Nephron progenitor cell (in vitro differentiated cells): ENCODE measurements around the gene LDHD.
A peak's percentile ranks its signal among the peaks of the same experiment; 100 is the strongest.

Experiments
- DNase-seq: peaks from one replicate; pipeline ENCODE4 v3.0.0; 2021
- H3K27ac Mint-ChIP-seq: 2 replicates; pipeline ENCODE4 v1.8.0; 2021; ENCODE audit warnings: mild to moderate bottlenecking, moderate library complexity, mixed read lengths
- H3K27me3 Mint-ChIP-seq: 2 replicates; pipeline ENCODE4 v1.8.0; 2021; ENCODE audit warnings: mild to moderate bottlenecking, low read depth, mixed read lengths; ENCODE audit not compliant: poor library complexity
- H3K36me3 Mint-ChIP-seq: 2 replicates; pipeline ENCODE4 v1.8.0; 2021; ENCODE audit warnings: low read depth, mixed read lengths
- H3K4me1 Mint-ChIP-seq: 2 replicates; pipeline ENCODE4 v1.8.0; 2021; ENCODE audit warnings: mixed read lengths
- H3K4me3 Mint-ChIP-seq: 2 replicates; pipeline ENCODE4 v1.8.0; 2021; ENCODE audit warnings: mild to moderate bottlenecking, moderate library complexity, mixed read lengths
- H3K9me3 Mint-ChIP-seq: 2 replicates; pipeline ENCODE4 v1.8.0; 2021; ENCODE audit warnings: mild to moderate bottlenecking, moderate library complexity, mixed read lengths
- TF ChIP-seq, protein P1 (sequence below): fragments of 200-600 bp; sonication (generic); IDR thresholded peaks from 2 replicates; pipeline ENCODE4 v1.5.0; 2021; ENCODE audit warnings: antibody characterized with exemption

The LDHD gene

GRCh38 chr16:75070012-75070841, 46.4 kb downstream of the LDHD start:
- DNase-seq, result no peak
- peaks cover 65% of the 10 kb centered on the region for H3K4me1 Mint-ChIP-seq

GRCh38 chr16:75068085-75069031, 48.2 kb downstream of the LDHD start:
- TF ChIP-seq, protein P1, sequence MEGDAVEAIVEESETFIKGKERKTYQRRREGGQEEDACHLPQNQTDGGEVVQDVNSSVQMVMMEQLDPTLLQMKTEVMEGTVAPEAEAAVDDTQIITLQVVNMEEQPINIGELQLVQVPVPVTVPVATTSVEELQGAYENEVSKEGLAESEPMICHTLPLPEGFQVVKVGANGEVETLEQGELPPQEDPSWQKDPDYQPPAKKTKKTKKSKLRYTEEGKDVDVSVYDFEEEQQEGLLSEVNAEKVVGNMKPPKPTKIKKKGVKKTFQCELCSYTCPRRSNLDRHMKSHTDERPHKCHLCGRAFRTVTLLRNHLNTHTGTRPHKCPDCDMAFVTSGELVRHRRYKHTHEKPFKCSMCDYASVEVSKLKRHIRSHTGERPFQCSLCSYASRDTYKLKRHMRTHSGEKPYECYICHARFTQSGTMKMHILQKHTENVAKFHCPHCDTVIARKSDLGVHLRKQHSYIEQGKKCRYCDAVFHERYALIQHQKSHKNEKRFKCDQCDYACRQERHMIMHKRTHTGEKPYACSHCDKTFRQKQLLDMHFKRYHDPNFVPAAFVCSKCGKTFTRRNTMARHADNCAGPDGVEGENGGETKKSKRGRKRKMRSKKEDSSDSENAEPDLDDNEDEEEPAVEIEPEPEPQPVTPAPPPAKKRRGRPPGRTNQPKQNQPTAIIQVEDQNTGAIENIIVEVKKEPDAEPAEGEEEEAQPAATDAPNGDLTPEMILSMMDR, result no peak
- no peak for DNase-seq
- Mint-ChIP-seq H3K36me3 (peaks cover 4% of the 10 kb centered on the region), H3K4me3 (no peak overlapping the region), H3K9me3 (no peaks in the 10 kb centered on the region), H3K4me1 (peaks cover 64% of the 10 kb centered on the region), H3K27me3 (no peaks in the 10 kb centered on the region), H3K27ac (peak overlapping the region; percentile 89)

More at GRCh38 chr16:75070012-75070841, 46.4 kb downstream of the LDHD start:
- Mint-ChIP-seq H3K27me3 (no peaks in the 10 kb centered on the region), H3K4me3 (no peak overlapping the region), H3K36me3 (peaks cover 4% of the 10 kb centered on the region), H3K27ac (peak overlapping the region; percentile 26), H3K9me3 (no peaks in the 10 kb centered on the region)
- TF ChIP-seq, protein P1, result no peak

- Mint-ChIP-seq H3K9me3 (no peaks in the 10 kb centered on the region), H3K36me3 (peaks cover 4% of the 10 kb centered on the region), H3K27me3 (no peaks in the 10 kb centered on the region), H3K27ac (peak overlapping the region; percentile 46), H3K4me3 (no peak overlapping the region), H3K4me1 (peaks cover 71% of the 10 kb centered on the region)
- no peak for DNase-seq
- TF ChIP-seq, protein P1, result no peak
Measured at GRCh38 chr16:75066861-75067447, 49.6 kb downstream of the LDHD start.

DNA sequence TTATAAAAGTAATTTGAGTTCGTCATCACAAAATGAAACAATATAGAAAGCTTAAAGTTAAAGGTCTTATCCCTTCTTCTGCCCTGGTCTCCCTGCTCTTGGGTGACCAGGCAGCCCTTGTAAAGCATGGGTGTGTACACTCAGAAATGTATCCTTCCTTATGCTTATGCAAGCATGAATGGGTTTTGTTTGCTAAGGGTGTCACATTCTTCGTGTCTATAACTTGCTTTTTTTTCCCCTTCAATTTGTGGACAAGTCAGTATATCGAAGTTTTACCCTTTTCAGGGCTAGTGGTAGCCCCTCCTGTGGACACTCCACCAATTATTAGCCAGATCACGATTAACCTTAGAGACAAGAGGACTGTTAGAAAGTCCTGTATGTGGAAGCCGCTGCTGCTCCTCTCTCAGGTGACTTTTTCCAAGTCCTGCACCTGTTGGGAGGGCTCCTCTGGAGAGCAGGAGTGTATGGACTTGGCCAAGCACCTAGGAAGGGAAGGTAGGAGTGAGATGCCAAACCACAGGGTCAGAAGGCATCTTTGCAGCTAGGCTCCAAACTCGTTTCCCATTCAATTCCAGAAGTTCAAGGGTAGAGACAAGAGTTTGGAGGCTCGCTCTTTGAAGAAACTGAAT, 50.9 kb downstream of the LDHD start:
- Mint-ChIP-seq H3K4me3 (no peak overlapping the region), H3K27me3 (no peaks in the 10 kb centered on the region), H3K27ac (peak overlapping the region; percentile 71), H3K36me3 (peaks cover 16% of the 10 kb centered on the region), H3K4me1 (peaks cover 80% of the 10 kb centered on the region), H3K9me3 (no peaks in the 10 kb centered on the region)
- DNase-seq, result no peak
- TF ChIP-seq, protein P1, result no peak

DNA sequence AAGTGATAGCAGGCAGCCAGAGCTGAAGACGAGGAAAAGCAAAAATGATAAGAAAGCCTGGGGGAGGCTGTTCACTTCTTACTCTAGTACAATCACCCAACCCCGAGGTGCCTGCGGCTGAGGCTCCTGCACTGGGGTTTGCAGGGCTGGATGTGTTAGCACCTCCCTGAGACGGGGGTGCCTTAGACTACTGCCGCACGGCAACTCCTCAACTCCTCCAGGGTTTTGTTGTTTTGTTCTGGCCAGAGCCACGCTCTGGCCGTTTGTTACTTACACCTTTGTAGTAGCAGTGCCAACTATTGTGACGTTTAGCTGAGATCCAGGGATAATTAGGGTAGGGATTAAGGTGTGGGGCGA, 51.5 kb downstream of the LDHD start:
- Mint-ChIP-seq H3K36me3 (peaks cover 16% of the 10 kb centered on the region), H3K9me3 (no peaks in the 10 kb centered on the region), H3K27ac (peak overlapping the region; percentile 22), H3K4me3 (no peak overlapping the region), H3K4me1 (peaks cover 75% of the 10 kb centered on the region), H3K27me3 (no peaks in the 10 kb centered on the region)
- TF ChIP-seq, protein P1, result no peak
- DNase-seq, result no peak
